Stimulated activated CD4-positive, alpha-beta T cell treated with anti-CD3 and anti-CD28 coated beads, Interleukin-1b, Interleukin-23, amount 100 ng/mL, for 24 hours (primary cell): ENCODE measurements around the gene ABCD2.
"Not testable (repeated sequence)": the region's sequence is repeated elsewhere in the genome, so short reads cannot be mapped to it uniquely, and the experiment has no call there.

Experiments used
- DNase-seq, 4 experiments: peaks; one replicate each; pipeline ENCODE4 v3.0.0-alpha.2; 2020; ENCODE audit warnings: low read depth in 4 of 4, low spot score in 1 of 4

Gene ABCD2

GRCh38 chr12:39619660-39620433 is at the start of gene ABCD2:
Gene ABCD2, minus strand, starts transcription at chr12:39619803. Its CDS starts 188 bp downstream, at chr12:39619615.
- peak; percentile 32 to 48 (median 40) for DNase-seq

GRCh38 chr12:39660101-39660500 is 40.5 kb upstream of the ABCD2 start:
- DNase-seq: no peak

- DNase-seq: no peak
Observed at GRCh38 chr12:39647383-39647782, 27.8 kb upstream of the ABCD2 start.

- no peak for DNase-seq
Observed at GRCh38 chr12:39646963-39647362, 27.4 kb upstream of the ABCD2 start.

- no peak for DNase-seq
Observed at GRCh38 chr12:39643052-39643451, 23.4 kb upstream of the ABCD2 start.

GRCh38 chr12:39638840-39639239 is 19.2 kb upstream of the ABCD2 start:
- DNase-seq: no peak

GRCh38 chr12:39638178-39638577 is 18.6 kb upstream of the ABCD2 start:
- DNase-seq: no peak

- no peak for DNase-seq
Observed at GRCh38 chr12:39632670-39633069, 13.1 kb upstream of the ABCD2 start.

GRCh38 chr12:39628836-39629235 is 9.2 kb upstream of the ABCD2 start:
- no peak for DNase-seq

GRCh38 chr12:39627914-39628313 is 8.3 kb upstream of the ABCD2 start:
- DNase-seq: no peak

GRCh38 chr12:39626033-39626814 is 6.6 kb upstream of the ABCD2 start:
- DNase-seq: no peak

GRCh38 chr12:39623919-39624318 is 4.3 kb upstream of the ABCD2 start:
- no peak for DNase-seq

GRCh38 chr12:39623160-39623559 is 3.6 kb upstream of the ABCD2 start:
- not testable (repeated sequence) for DNase-seq

- no peak for DNase-seq
Observed at GRCh38 chr12:39622306-39622705, 2.7 kb upstream of the ABCD2 start.

- DNase-seq: no peak
Observed at GRCh38 chr12:39621670-39622069, 2.1 kb upstream of the ABCD2 start.

- peak in 2 of 4 experiments; percentile 25 to 43 for DNase-seq
Observed at GRCh38 chr12:39620659-39621658, 1.4 kb upstream of the ABCD2 start.

GRCh38 chr12:39619316-39619659 is 315 bp downstream of the ABCD2 start:
- DNase-seq: no peak

GRCh38 chr12:39618701-39619100 is 902 bp downstream of the ABCD2 start:
- no peak for DNase-seq

- DNase-seq: no peak
Observed at GRCh38 chr12:39617887-39618286, 1.7 kb downstream of the ABCD2 start.

GRCh38 chr12:39616666-39617065 is 2.9 kb downstream of the ABCD2 start:
- DNase-seq: no peak

- DNase-seq: no peak
Observed at GRCh38 chr12:39616251-39616650, 3.4 kb downstream of the ABCD2 start.
